ENCODE measurements around the gene EPB41L4A.

- TF ChIP-seq CTCF (conservative IDR thresholded peaks at IDR 0.05 in 1 of 2, IDR thresholded peaks at IDR 0.05 in 1 of 2; ENCODE audit: low read depth in 1 of 2, low read length in 2 of 2): no peak
- peak; percentile 51 for TF ChIP-seq EZH2 (IDR thresholded peaks at IDR 0.05; ENCODE audit: low read length, missing control alignments)
Measured at GRCh38 chr5:112419164-112419985, at the start of gene EPB41L4A.

Measured in fibroblast of lung (primary cell).